GM12865 (cell line): ENCODE results near the gene TSEN15.

Experiments used
- DNase-seq: peaks from one replicate; pipeline ENCODE4 v3.0.0; 2010; ENCODE audit warnings: low read depth
- H3K4me3 ChIP-seq: 2 replicates; pipeline ENCODE4 v1.5.1; 2011; ENCODE audit warnings: mild to moderate bottlenecking, low read depth, low read length, control low read depth
- CTCF ChIP-seq: IDR thresholded peaks from 2 replicates; pipeline ENCODE4 v1.5.1; 2011; ENCODE audit warnings: low read length, control low read depth, low read depth, inconsistent platforms; ENCODE audit not compliant: insufficient read depth; ENCODE audit errors: missing control alignments

TSEN15 gene

GRCh38 chr1:184051485-184052193 is at the start of gene TSEN15:
TSS of gene TSEN15 (plus strand) at chr1:184051730. CDS start at chr1:184051756, 26 bp downstream.
- DNase-seq = peak; percentile 94
- no peak for TF ChIP-seq CTCF
- H3K4me3 ChIP-seq = peak within 1 kb of the TSS; percentile 87

- no peak overlapping the region for H3K4me3 ChIP-seq
- no peak for TF ChIP-seq CTCF
- DNase-seq = no peak
Observed at GRCh38 chr1:184002071-184002470, 49.5 kb upstream of the TSEN15 start.

GRCh38 chr1:184004935-184005334 is 46.6 kb upstream of the TSEN15 start:
- TF ChIP-seq CTCF = no peak
- H3K4me3 ChIP-seq = no peak overlapping the region
- DNase-seq = no peak

GRCh38 chr1:184005506-184005905 is 46.0 kb upstream of the TSEN15 start:
- no peak for DNase-seq
- no peak overlapping the region for H3K4me3 ChIP-seq
- no peak for TF ChIP-seq CTCF

GRCh38 chr1:184010788-184011187 is 40.7 kb upstream of the TSEN15 start:
- TF ChIP-seq CTCF = no peak
- no peak for DNase-seq
- H3K4me3 ChIP-seq = no peak overlapping the region

- no peak overlapping the region for H3K4me3 ChIP-seq
- TF ChIP-seq CTCF = no peak
- no peak for DNase-seq
Observed at GRCh38 chr1:184012187-184012586, 39.3 kb upstream of the TSEN15 start.

- no peak overlapping the region for H3K4me3 ChIP-seq
- DNase-seq = no peak
- TF ChIP-seq CTCF = no peak
Observed at GRCh38 chr1:184014271-184014670, 37.3 kb upstream of the TSEN15 start.
